ENCODE results near the gene THSD4.

Gene THSD4

DNA sequence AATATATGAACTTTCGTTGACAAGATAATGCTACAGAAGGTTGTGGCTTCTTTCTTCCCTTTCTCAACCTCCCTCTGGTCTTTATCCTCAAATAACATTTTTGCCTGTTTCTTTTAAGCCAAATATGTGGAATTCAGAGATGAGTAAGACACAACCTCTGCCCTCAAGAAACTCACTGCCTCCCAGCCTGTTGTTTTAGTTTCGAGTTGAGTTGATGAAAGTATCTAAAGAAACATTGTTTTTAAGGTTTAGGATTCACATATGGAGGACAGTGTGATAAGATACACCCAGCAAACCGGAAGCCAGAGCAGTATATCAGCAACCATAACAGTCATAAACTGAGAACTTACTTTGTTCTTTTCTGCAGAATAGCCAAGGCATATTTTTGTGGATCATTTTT is 218.6 kb downstream of the THSD4 start:
- no peak for DNase-seq

DNA sequence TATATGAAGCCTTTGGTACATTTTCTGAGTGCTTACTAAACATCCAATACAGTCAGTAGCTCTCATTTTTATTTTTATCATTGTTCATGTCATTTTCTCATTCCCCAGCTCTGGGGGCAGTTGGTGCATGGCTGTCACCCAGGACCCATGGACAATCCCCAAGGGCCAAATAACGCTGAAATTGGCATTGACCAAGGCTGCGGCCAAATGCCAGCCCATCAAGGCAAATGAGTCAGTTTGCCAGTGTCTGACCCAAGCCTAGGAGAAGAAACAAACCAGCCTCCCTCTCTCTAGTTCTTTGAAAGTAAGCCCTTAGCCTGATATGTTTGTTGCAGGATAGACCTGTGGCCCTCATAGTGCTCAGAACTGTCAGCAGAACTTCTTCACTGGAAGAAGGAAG is 219.2 kb downstream of the THSD4 start:
- no peak for DNase-seq

DNA sequence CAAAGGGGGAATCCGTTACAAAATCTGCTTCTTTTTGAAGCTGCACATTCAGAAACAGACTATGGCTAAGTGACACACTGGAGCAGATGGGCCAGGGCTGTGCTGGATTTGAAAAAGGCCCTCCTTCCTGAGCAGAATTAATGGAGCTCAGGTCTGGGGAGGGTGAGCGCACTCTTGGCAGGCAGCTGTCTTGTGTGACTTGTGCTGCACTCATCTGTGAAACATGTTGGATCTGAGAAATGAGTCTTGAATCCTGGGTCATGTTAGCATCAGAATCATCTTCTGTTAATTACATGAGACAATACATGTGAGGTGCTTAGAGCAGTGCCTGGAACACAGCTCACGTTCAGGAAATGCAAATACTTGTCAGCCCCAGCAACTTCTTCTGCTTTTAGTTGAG is 219.6 kb downstream of the THSD4 start:
- DNase-seq: no peak

DNA sequence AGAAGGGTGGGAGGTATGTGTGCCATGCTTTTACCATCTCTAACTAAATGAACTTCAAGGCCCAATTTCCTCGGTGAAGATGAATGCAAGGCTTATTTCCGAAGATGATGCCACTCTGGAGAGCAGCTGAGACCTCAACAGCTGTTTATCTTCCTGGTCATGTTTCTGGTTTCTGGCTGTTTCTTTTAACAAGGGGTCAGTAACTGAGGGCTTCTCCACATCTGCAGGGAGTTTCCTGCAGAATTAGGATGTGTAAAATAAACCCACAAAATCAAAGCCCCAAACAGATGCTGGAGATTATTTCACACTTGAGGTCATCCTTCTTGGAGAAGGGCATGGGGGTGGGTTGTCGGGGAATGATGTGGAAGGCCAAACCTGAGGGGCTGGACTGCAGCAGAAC is 220.3 kb downstream of the THSD4 start:
- DNase-seq: no peak

DNA sequence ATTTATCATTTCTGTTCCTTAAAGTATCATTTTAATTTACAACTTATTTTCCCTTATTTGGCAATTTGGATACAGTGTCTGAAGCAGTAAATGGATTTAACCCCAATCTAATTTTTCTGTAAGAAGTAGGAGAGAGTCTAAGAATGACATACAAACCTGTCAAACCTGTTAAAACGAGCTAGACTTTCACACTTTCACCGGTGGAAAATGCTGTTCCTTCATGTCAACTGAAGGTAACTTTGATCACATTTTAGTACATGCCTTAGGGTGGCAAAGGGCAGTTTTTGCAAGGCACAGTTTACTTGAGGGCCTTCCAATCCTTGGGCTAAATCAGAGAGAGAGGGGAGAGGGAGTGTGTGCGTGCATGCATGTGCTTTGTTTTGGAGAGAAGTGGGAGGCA is 221.4 kb downstream of the THSD4 start:
- DNase-seq: no peak

DNA sequence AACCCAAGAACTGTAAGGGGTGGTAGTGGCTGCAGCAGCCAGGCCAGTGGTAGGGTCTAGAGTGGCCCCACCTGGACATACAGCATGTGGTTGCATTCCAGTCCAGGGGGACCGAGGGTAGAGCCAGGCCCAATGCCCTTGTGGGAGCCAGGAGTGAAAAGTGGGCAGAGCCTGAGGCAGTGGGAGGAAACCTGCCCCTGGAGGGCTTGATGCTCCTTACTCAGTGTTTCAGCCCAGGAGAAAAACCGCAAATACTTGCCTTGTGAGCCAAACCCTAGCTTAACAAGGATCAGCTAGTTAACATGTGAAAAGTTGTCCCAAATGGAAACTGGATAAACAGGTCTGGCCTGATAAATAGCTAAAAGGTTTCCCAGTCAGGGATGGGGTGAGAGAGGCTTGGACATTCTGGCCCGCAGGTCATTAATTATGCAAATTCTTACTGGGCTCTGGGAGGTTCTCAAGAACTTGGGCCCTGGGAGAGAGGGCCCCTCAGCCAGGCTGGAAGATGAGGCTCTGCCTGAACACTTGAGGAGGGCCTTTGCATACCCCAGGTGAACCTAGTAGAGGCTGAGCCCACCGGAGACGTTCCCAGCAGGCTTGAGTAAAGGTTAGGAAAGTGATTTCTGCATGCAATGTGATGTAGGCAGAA is 222.1 kb downstream of the THSD4 start:
- DNase-seq: no peak

DNA sequence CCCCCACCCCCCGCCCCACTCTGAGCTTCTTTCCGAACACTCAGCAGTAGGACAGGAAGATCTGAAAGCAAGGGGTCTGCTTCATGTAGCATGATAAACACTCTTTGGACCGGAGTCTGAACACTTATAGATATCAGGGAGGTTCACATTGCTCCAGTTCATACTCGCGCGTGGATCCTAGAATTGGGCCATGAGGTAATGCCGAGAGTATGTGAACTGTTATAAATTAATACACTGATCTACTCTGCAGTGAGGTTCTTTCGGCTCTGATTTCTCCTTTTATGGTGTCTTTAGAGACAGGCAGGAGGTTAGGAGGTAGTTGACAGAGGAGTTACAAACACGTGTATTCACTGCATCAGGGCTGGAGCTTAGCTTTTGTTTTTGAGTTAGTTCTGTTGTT is 223.0 kb downstream of the THSD4 start:
- no peak for DNase-seq

DNA sequence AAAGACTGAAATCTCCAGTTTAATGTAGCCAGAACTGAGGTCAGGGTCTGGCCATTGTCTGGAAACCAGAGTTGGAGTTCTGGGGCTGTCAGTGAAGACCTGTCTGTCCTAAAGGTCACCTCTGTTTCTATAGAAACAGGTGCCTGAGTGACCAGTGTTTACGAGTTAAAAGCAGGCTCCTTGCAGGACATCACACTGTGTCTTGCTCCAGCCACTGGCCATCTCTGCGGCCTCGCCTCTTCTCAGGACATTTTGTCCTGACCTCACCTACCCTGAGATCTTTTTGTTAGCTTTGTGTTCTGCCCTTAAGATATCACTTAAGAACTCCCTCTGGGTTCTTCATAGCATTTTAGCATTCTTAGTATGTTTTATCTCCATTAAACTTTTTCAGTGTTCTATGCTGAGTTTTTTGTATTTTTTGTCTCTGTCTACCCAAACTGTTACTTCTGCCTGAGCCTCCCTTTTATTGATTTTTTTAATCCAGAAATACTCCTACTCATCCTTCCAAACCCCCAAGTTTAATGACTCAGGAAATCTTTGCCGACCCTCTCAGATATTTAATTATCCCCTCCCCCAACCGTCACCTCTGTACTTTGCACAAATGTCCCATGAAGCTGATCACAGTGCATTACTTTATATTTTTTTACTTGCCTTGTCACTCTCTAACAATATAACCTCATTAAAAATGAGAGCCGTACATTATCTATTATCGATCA is 223.7 kb downstream of the THSD4 start:
- no peak for DNase-seq

DNA sequence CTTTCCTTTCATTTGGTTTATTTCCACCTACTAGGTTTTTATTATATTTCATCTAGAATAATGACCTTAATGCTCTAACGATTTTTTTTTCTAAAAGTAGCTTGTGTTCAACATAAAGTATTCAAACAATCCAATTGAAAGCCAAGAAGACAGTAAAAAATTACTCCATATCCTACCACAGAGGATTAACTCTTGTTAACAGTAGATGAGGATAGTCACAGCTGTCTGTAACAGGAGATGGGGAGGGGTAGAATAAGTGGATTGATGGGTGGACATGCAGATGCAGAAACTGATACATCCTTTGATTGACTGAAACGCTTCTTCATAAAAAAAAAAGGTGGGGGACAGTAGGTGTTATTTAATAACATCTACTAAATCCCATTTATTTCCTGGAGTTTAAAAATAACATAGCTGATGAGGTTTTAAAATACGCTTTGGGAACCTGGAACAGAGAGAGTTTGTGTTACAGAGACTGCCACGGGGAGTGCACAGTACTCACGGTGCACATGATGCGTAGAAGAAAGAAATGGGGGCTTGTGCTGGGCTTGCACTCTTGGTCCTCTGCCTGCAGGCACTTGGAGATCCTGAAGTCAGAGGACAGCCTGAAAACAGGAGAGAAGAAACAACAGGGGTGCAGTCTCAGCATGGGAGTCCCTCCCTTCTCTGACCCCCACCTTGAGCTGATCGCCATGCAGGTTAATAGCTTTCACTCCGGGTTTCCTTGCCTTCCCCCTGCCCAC is 226.7 kb downstream of the THSD4 start:
- no peak for DNase-seq

DNA sequence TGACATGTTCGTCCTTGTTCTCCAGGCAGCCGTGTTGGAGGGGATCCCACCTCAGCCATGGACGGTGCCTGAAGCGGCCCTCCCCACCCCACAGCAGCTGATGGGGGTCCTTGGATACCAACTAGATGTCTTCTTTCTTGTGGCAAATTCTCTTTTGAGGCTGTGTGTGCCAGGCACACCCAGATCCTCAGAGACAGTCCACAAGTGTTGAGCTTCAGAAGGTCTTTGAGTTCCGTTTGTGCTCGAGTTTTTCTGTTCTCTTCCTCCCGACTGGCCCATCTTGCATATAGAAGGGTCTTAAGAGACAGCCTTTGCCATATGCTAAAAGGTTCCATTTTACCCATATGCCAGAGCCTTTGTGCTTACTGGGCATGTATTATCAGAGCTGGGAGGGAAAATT is 227.4 kb downstream of the THSD4 start:
- no peak for DNase-seq

DNA sequence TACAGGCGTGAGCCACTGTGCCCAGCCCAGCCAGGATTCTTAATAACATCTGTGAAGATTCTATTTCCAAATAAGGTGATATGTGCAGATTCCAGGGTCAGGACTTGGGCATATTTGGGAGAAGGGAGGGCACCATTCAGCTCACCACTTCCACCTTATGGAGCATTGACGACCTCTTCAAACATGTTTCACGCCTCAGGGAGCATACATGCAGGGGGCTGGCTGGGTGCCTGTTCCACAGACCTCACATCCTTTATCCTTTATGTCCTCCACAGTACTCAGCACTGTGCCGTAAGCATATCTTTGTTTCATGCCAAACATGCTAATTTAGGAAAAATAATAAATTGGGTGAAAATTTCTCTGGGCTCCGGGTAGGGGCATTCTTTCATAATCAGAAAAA is 229.0 kb downstream of the THSD4 start:
- no peak for DNase-seq

DNA sequence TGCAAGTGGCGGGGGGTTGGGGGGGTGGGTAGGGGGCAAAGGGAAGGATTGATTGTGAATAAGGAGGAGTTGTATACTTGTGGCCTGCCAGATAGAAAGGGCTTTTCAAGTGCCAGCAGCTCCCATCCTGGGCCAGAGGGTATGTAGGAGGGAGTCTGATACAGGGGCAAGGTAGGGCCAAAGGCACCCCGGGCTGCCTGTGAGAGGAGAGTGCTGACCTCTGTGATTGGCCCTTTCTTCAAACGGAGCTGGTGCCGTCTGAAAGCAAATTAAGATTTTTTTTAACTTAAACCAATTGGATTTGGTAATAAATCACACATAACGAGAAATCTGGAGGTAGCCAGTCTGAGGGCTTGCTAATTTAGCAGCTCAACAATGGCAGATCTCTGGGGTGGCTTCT is 229.9 kb downstream of the THSD4 start:
- DNase-seq: no peak

DNA sequence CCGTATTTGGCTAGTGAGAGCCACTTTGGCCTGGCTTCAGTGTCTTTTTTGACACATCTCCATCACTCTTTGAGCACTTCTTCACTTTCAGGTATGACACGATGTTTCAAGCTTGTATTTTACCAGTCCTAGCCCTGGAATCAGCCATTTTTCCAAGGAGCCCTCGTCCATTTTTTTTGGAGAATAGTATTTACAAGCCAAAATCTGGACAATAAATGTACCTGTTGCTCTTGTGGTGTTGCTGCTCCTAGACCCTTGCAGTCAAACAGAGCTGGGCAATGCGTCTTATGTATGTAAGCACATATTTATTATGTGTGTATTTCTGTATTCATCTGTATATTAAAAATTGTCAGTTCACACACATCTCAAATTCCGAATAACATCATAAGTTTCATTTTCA is 231.2 kb downstream of the THSD4 start:
- no peak for DNase-seq

DNA sequence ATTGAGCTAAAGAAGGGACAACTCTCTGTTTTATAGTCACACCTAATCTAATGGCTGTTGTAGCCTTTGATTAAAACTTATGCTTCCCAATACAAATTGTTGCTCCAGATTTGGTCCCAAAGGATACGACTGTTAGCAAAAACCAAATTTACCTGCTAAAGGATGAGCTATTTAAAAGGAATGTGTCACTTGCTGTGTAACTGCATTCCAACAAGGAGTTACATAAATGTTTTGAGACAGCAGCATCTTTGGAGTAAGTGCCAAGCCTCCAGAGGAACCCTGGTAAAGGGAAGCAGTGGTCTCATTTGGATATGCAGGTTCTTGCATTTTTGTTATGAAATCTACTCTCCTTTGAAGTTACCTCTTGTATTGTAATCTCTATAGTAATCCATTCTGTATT is 233.3 kb downstream of the THSD4 start:
- no peak for DNase-seq

DNA sequence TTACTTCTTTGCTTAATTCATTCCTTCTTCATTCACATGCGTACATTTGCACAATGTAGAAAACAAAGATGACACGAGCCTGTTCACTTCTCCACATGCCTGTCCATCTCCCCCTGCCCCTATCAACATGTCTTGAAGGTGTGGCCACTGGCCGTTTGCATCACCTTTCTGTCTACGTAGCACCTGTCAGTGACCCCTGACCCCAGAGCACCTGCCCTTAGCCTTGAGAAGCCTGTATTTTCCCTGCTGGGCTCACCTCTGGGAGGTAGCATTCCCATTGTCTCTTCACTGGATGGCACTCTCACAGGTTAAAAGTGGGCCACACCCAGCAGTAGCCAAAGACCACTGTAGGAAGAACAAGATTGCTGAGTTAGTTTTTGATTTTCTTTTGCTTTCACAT is 234.1 kb downstream of the THSD4 start:
- no peak for DNase-seq

DNA sequence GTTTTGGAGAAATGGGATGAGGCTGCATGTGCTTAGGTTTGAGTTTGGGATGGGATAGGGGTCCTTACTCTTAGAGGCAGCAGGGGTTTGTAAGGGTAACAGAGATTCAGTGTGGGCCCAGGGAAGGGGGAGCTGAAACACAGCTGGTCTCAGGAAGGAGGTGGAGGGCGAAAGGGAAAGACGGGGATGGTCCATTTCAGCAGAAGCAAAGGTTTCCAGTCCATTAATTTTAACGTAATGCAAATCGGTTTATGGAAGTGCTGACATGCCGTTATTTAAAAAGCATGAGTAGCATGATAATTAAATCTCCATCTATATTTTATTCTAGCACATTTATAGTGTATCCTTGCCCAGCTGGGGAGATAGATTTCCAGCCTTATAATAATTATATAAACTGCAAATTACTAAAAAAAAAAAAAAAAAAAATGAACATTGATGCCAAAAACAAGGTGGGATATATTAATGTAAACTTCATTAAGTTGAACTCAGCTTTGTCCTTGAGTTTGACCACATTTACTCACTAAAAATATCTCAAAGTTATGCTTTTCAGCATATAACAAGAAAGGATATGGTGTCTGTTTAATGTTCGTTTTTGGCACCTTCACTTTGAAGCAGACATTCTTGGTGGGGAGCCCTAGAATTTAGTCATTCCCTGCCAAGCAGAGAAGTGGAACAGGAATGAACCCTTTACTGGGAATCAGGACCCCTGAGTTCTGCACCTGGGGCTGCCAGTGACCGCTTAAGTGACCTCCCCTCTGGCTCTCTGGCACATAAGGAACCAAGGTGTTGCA is 234.7 kb downstream of the THSD4 start:
- DNase-seq: no peak

DNA sequence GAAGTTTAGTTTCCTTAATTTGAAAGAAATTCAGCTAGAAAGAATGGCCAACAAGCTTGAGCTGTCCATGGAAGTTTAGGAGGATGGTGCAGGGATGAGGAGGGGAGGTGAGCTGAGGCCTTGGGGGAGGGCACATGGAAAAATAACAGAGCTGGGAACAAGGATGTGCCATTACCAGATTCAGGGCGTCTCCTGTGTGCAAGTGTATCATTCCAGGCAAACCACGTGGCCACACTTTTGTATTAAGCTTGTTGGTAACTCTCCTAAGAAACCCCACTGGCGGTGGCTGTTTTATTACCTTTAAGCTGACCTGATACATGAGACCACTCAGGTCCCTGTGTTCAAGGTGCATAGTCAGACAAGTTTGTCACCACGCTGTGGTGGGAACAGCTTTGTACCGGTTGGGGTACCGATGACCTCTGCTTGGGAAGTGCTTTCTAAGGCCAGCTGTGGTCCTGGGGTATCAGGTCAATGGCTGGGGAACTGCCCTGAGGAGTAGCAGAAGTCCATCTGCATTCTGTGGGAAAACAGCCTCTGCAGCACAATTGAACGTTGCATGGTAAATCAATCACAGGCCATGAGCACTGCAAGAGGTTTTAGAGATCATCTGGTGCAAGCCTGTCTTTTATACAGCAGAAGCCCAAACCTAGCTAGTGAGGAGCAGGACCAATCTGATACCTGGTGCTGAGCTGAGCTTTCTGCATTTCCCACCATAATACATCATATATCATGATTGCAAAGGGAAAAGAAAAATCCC is 235.5 kb downstream of the THSD4 start:
- DNase-seq: no peak

DNA sequence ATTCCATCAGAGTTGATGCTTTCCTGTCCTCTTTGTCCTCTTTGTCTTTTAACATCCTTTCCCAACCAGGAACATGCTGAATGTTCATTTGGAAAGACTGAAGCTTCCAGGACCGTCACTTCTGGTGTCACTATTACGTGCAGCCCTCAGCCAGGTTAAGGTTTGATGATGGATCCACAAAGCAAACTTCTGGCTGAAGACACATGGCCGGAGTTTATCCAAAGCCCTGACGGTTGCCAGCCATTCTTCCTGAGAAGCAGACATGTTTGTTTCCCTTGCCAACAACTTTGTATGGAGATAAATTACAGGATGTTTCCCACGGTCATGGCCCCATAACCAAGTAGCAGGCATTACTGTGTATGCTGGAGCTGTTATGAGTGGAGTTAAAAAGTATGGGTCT is 236.9 kb downstream of the THSD4 start:
- no peak for DNase-seq

DNA sequence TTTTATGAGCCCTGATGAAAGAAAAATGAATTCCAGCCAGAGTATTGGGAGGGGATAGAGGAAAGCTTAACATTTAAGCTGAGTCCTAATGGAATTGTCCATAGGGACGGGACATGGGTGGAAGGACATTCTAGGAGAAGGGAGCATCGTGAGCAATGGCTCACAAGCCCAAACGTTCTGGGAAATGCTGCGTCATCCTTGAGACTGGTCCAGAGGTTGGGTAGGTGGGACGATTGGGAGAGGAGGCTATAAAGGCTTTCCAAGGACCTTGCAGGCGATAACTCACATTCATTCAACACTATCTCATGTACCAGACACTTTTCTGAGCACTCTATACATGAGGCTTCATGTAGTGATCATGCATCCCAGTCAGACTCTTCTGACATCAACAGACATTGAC is 237.5 kb downstream of the THSD4 start:
- no peak for DNase-seq

DNA sequence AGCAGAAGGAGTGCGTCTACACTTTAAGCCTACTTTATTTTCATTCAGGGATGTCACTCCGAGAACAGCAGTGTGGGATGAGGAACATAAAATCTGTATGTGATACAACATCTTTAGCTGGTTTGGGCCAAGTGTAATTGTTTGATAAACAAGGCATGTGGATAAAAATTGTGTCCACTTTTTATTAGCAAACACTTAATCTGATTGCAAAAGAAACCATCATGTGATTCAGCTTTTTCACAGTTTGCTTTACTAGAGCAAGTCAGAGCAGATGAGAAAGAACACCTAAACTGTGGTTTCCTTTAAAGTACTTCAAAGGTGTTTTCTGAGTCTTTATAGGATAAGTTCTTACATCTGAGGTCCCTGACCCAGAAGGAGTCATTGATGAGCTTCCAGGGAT is 237.9 kb downstream of the THSD4 start:
- DNase-seq: no peak

DNA sequence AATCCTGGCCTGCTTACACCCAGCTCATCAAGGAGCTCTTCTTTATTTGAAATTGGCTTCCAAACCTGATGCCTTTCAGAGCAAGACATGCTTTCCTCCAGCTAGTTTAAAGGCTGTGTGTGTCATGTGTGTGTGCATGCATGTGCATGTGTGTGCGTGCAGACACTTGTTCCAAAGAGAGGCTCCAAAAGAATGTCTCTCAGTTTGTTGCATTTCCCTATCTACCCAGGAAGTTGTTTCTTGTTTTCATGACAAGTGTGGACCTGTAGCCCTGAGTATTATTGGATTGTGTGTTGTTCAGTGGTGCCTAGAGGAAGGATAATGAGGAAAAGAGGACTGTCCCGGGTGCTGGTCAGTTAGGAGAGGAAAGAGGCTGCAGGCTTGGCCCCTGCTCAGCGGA is 240.0 kb downstream of the THSD4 start:
- no peak for DNase-seq

DNA sequence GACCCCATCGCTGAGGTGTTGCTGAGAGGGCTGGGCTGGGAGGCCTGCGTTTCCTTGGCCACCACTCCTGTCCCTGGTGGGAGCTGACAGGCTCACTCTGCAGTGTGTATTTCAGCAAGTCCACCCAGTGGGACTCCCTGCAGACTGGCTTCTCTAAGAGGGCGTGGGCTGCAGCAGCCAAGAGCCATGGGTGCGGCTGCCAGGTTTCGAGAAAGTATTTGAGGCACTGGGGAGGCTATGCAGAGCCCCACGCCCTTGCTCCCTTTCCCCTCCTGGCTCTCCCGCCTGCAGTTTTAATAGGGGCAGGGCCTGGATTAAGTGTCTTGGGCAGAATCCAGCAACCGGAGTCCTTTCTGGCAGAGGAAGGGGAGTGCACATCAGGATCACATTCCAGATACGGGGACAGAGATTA is 242.1 kb downstream of the THSD4 start:
- DNase-seq: no peak

DNA sequence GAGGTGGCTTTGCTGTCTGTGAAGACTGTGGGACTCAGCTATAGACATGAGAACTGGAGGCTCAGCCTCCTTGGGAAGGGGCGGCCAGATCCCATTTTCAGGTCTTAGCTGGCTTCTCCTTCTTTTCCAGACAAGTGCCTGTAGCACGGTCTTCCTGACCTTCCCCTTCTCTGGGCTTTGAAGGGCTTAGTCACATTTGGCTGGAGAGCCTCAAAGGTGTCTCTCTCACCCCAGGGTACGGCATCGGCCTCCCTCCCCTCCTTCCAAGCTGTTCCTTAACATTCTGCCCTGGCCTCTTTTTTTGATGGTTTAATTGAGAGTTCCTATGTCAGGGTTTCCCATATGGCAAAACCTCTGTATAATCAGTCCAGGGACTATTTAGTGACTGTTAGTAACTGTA is 242.7 kb downstream of the THSD4 start:
- DNase-seq: no peak

Measured in CD4-positive, alpha-beta T cell treated with Interleukin-12 subunit alpha and Interleukin-12 subunit beta, for 1 hour (primary cell).